PC-3 (cell line): Measurements from ENCODE around the gene CCDC181. TPM values are rescaled to one million over a fixed set of nuclear protein-coding genes. Genes with fewer than 3 reads are reported as not detected.

Source experiments
- ATAC-seq: fragments of 200-7000 bp; cut with Tn5 transposase; 2 replicates; pipeline ENCODE4 v1.9.1; 2020; ENCODE audit warnings: mild to moderate bottlenecking, moderate library complexity
- BruUV-seq: library from RNA; stranded (reverse); fragments of 400-500 nt; replicated peaks from 2 replicates; lab custom pipeline; 2021; lab: Mats Ljungman, UMichigan
- CTCF ChIA-PET: fragments of 300-600 bp; sonication (Branson Sonifier 250); formaldehyde crosslinking; loops from one replicate; lab custom pipeline; 2022; ENCODE audit warnings: antibody characterized with exemption; lab: Charles Lee
- POLR2A ChIA-PET: fragments of 300-600 bp; sonication (Branson Sonifier 250); formaldehyde crosslinking; loops from one replicate; lab custom pipeline; 2022; ENCODE audit warnings: antibody characterized with exemption; ENCODE audit not compliant: unreplicated experiment; lab: Charles Lee
- DNase-seq: peaks from one replicate; pipeline ENCODE4 v3.0.0-alpha.2; 2015
- H2AFZ ChIP-seq: fragments of 300-600 bp; sonication (generic); 2 replicates; pipeline ENCODE4 v1.6.0; 2016; ENCODE audit warnings: antibody characterized with exemption, low read length
- H3F3A ChIP-seq: fragments of 300-600 bp; sonication (generic); one replicate; pipeline ENCODE4 v1.6.0; 2017; ENCODE audit warnings: antibody characterized with exemption, low read length, control low read depth, mild to moderate bottlenecking; ENCODE audit not compliant: unreplicated experiment
- H3K27ac ChIP-seq: fragments of 300-600 bp; sonication (generic); 2 replicates; pipeline ENCODE4 v1.5.1; 2016; ENCODE audit warnings: mild to moderate bottlenecking, low read length
- H3K27me3 ChIP-seq: fragments of 300-600 bp; sonication (generic); 2 replicates; pipeline ENCODE4 v1.6.1; 2016; ENCODE audit warnings: low read length, mixed read lengths
- H3K36me3 ChIP-seq: fragments of 300-600 bp; sonication (generic); 2 replicates; pipeline ENCODE4 v1.6.1; 2016; ENCODE audit warnings: low read depth, mixed run types, low read length, mixed read lengths
- H3K4me1 ChIP-seq: fragments of 300-600 bp; sonication (generic); 2 replicates; pipeline ENCODE4 v1.5.1; 2016; ENCODE audit warnings: low read length; ENCODE audit not compliant: insufficient read depth
- H3K4me2 ChIP-seq: fragments of 300-600 bp; sonication (generic); 2 replicates; pipeline ENCODE4 v1.6.0; 2016; ENCODE audit warnings: low read length
- H3K4me3 ChIP-seq: fragments of 300-600 bp; sonication (generic); 2 replicates; pipeline ENCODE4 v1.5.1; 2016; ENCODE audit warnings: mild to moderate bottlenecking, low read length, mixed read lengths
- H3K79me2 ChIP-seq: fragments of 300-600 bp; sonication (generic); 2 replicates; pipeline ENCODE4 v1.6.1; 2017; ENCODE audit warnings: low read length, mixed read lengths
- H3K9ac ChIP-seq: fragments of 300-600 bp; sonication (generic); 2 replicates; pipeline ENCODE4 v1.6.0; 2016; ENCODE audit warnings: mild to moderate bottlenecking, low read length
- H3K9me2 ChIP-seq: fragments of 300-600 bp; sonication (generic); replicated peaks from 2 replicates; pipeline ENCODE4 v1.6.1; 2016; ENCODE audit warnings: mixed run types, low read length, mixed read lengths
- H3K9me3 ChIP-seq: fragments of 300-600 bp; sonication (generic); 2 replicates; pipeline ENCODE4 v1.6.1; 2016; ENCODE audit warnings: low read length, mixed read lengths
- H4K20me1 ChIP-seq: fragments of 300-600 bp; sonication (generic); 2 replicates; pipeline ENCODE4 v1.6.1; 2016; ENCODE audit warnings: low read length, mixed read lengths
- CTCF ChIP-seq: fragments of 300-600 bp; sonication (generic); conservative IDR thresholded peaks from 2 replicates; pipeline ENCODE4 v1.5.1; 2017; ENCODE audit warnings: antibody characterized with exemption, low read depth, mild to moderate bottlenecking, low read length
- EZH2 ChIP-seq: fragments of 300-600 bp; sonication (generic); IDR thresholded peaks from one replicate; pipeline ENCODE4 v1.6.1; 2017; ENCODE audit warnings: antibody characterized with exemption, mild to moderate bottlenecking, low read length; ENCODE audit not compliant: unreplicated experiment
- EZH2phosphoT487 ChIP-seq: fragments of 300-600 bp; sonication (generic); IDR thresholded peaks from 2 replicates; pipeline ENCODE4 v1.6.1; 2018; ENCODE audit warnings: mild to moderate bottlenecking, antibody characterized with exemption, low read length, borderline replicate concordance
- intact Hi-C: fragments of 100-400 bp; cut with micrococcal nuclease; formaldehyde crosslinking; loops from 2 replicates; pipeline ENCODE4 v1.9.0; 2023
- total RNA-seq: library from RNA; depleted of rRNA; stranded (reverse); fragments of >200 nt; gene quantifications from 2 replicates; pipeline ENCODE4 v1.2.3, GENCODE V29; 2014

CCDC181 gene
- total RNA-seq, 1 experiment from 2014 or later, result 0.07 TPM

DNA sequence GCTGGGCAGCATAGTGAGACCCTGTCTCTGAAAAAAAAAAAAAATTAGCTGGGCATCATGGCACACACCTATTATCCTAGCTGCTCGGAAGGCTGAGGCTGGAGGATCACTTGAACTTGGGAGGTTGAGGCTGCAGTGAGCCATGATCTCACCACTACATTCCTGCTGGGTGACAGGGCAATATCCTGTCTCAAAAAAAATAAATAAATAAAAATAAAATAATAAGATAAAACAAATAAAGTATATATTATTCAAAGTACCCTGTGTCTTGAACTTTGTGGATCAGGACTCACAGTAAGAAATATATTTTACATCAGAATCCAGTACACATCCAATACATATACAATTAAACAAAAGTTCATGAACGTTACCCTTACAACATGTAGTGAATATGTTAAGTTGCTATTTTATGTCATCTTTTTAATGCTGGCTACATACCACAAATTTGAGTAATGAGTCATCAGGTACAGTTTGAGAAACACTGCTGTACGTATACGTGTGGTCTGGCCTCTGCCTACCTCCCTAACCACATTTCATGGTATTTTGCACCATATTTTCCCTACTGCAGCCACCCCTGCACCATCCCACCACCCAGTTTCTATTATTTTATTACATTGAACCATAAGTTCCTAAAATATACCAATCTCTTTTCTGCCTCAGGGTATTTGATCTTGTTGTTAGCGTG lies 64.1 kb downstream of the CCDC181 start:
- Histone ChIP-seq H3K9me2 (no peaks in the 10 kb centered on the region), H3K36me3 (peaks cover 3% of the 10 kb centered on the region; the same call in 1 of the 2 replicates), H3K4me2 (peak overlapping the region; percentile 64), H3K27ac (peak overlapping the region; percentile 84), H3K4me1 (peaks cover 50% of the 10 kb centered on the region), H3K4me3 (peak overlapping the region; percentile 4; the same call in 1 of the 2 replicates), H3K9ac (peak overlapping the region; percentile 31), H3K27me3 (no peaks in the 10 kb centered on the region), H3F3A (peaks cover 19% of the 10 kb centered on the region), H3K9me3 (peaks cover 4% of the 10 kb centered on the region), H2AFZ (peak overlapping the region; percentile 3; the same call in 1 of the 2 replicates), H3K79me2 (peaks cover 47% of the 10 kb centered on the region), H4K20me1 (no peaks in the 10 kb centered on the region)
- BruUV-seq, result no TSS peak
- DNase-seq, result peak; percentile 96
- intact Hi-C loops, result loop anchor here (1.0 kb wide), 1 partner anchor 304 kb away; no protein-coding TSS in a partner anchor
- CTCF ChIA-PET, result no interaction called here
- POLR2A ChIA-PET, result interaction anchor here (0.6 kb wide), 1 partner anchor 905 kb away, joined by 3 read pairs; no protein-coding TSS in a partner anchor
- TF ChIP-seq CTCF (no peak), EZH2 (no peak), EZH2phosphoT487 (no peak)
- peak; percentile 34 for ATAC-seq

GRCh38 chr1:169361281-169361680 lies 66.0 kb downstream of the CCDC181 start:
- H3K9me3 ChIP-seq, result peaks cover 4% of the 10 kb centered on the region
- no peaks in the 10 kb centered on the region for H3K9me2 ChIP-seq
- no peak overlapping the region for H3K4me3 ChIP-seq
- CTCF ChIA-PET, result no interaction called here
- BruUV-seq, result no TSS peak
- intact Hi-C loops, result no loop called here
- peaks cover 19% of the 10 kb centered on the region for H3F3A ChIP-seq
- POLR2A ChIA-PET, result no interaction called here
- peaks cover 34% of the 10 kb centered on the region for H3K79me2 ChIP-seq
- H3K27me3 ChIP-seq, result no peaks in the 10 kb centered on the region
- H3K9ac ChIP-seq, result no peak overlapping the region
- H3K36me3 ChIP-seq, result peaks cover 3% of the 10 kb centered on the region; the same call in 1 of the 2 replicates
- no peak for ATAC-seq
- TF ChIP-seq EZH2phosphoT487, result no peak
- TF ChIP-seq EZH2, result no peak
- no peak for TF ChIP-seq CTCF
- peaks cover 41% of the 10 kb centered on the region for H3K4me1 ChIP-seq
- H3K4me2 ChIP-seq, result no peak overlapping the region
- no peak overlapping the region for H2AFZ ChIP-seq
- H4K20me1 ChIP-seq, result no peaks in the 10 kb centered on the region
- no peak overlapping the region for H3K27ac ChIP-seq
- peak; percentile 41 for DNase-seq

DNA sequence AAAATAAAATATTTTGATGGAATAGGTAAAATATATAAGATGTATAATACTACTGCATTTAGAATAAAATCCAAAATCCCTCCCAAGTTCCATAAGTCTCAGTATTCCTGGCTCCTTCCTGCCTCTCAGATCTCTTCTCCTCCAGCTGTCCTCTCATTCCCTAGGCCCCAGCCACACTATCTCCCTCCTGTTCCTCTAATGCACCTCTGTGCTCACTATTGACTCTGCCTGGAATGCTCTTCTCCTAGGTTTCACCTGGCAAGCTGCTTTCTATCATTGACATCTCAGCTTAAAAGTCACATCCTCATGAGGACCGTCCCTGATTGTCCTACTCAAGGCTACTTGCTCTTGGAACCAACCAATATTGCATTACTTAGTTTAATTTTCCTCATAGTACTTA lies 66.9 kb downstream of the CCDC181 start:
- BruUV-seq, result no TSS peak
- no peak for ATAC-seq
- no peaks in the 10 kb centered on the region for H3K9me2 ChIP-seq

More for the DNA sequence above, 66.9 kb downstream of the CCDC181 start:
- CTCF ChIA-PET, result interaction anchor here (0.6 kb wide), 1 partner anchor 533 kb away, joined by 3 read pairs; no protein-coding TSS in a partner anchor
- no peak overlapping the region for H3K4me3 ChIP-seq
- peaks cover 28% of the 10 kb centered on the region for H3K79me2 ChIP-seq
- H3K36me3 ChIP-seq, result peaks cover 3% of the 10 kb centered on the region; the same call in 1 of the 2 replicates
- H3K4me1 ChIP-seq, result peaks cover 36% of the 10 kb centered on the region
- H3K9me3 ChIP-seq, result peaks cover 3% of the 10 kb centered on the region
- H3K4me2 ChIP-seq, result no peak overlapping the region
- no peaks in the 10 kb centered on the region for H4K20me1 ChIP-seq
- no peaks in the 10 kb centered on the region for H3K27me3 ChIP-seq
- H3K9ac ChIP-seq, result no peak overlapping the region
- intact Hi-C loops, result no loop called here
- TF ChIP-seq EZH2 (no peak), CTCF (no peak), EZH2phosphoT487 (no peak)
- no peak overlapping the region for H3K27ac ChIP-seq
- POLR2A ChIA-PET, result no interaction called here
- H3F3A ChIP-seq, result peaks cover 19% of the 10 kb centered on the region
- no peak for DNase-seq
- H2AFZ ChIP-seq, result no peak overlapping the region
